HG02981 (cell line): ENCODE results near the gene FURIN.

Experiments
- ATAC-seq: cut with Tn5 transposase; IDR thresholded peaks from one replicate; pipeline ENCODE4 v1.9.1; 2021; ENCODE audit warnings: mild to moderate bottlenecking, moderate library complexity; ENCODE audit not compliant: unreplicated experiment

The FURIN gene

GRCh38 chr15:90881978-90882721 is 13.8 kb downstream of the FURIN start:
- ATAC-seq = no peak

DNA sequence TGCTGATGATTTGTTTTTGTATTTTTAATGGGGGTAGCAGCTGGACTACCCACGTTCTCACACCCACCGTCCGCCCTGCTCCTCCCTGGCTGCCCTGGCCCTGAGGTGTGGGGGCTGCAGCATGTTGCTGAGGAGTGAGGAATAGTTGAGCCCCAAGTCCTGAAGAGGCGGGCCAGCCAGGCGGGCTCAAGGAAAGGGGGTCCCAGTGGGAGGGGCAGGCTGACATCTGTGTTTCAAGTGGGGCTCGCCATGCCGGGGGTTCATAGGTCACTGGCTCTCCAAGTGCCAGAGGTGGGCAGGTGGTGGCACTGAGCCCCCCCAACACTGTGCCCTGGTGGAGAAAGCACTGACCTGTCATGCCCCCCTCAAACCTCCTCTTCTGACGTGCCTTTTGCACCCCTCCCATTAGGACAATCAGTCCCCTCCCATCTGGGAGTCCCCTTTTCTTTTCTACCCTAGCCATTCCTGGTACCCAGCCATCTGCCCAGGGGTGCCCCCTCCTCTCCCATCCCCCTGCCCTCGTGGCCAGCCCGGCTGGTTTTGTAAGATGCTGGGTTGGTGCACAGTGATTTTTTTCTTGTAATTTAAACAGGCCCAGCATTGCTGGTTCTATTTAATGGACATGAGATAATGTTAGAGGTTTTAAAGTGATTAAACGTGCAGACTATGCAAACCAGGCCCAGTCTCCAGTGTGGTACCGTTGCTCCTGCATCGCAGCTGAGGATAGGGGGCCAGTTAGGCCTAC is 14.6 kb downstream of the FURIN start:
- ATAC-seq = no peak

GRCh38 chr15:90883526-90883975 is 15.2 kb downstream of the FURIN start:
- ATAC-seq = no peak

DNA sequence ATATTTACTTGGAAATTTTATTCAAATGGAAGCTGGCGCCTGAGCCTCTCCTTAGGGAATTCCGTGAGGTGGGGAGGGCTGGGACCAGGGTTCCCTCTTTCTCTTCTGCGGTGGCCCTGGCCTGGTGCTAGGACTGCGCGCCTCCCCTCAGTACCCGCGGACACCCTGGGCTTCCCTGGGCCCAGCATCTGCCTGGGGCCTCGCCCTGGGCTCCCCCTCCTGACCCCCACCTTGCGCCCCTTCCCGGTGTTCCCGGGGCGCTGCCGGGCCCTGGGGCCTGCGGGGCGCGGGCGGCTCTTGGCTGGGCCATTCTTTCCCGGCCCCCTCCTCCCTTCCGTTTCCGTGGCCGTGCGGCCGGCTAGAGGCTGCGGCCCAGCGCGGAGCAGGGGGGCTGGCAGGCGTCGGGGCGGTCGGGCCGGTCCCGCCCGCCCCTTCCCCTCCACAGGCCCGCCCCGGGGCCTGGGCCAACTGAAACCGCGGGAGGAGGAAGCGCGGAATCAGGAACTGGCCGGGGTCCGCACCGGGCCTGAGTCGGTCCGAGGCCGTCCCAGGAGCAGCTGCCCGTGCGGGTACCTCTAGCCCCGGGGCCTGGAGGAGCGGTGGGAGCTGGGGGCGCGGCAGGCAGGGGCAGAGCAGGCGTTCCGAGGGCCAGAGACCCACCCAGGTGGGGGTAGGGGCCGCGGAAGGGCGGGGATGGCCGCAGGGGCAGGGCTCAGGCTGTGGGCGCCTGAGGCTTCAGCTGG is 15.8 kb downstream of the FURIN start, which contains the start of gene FES:
Gene FES (plus strand): TSS at position 529 of the 743 bp plus-strand sequence. CDS start 542 bp downstream, outside the sequence.
- ATAC-seq = no peak

- ATAC-seq = no peak
Measured at GRCh38 chr15:90884719-90885431, 16.5 kb downstream of the FURIN start.

DNA sequence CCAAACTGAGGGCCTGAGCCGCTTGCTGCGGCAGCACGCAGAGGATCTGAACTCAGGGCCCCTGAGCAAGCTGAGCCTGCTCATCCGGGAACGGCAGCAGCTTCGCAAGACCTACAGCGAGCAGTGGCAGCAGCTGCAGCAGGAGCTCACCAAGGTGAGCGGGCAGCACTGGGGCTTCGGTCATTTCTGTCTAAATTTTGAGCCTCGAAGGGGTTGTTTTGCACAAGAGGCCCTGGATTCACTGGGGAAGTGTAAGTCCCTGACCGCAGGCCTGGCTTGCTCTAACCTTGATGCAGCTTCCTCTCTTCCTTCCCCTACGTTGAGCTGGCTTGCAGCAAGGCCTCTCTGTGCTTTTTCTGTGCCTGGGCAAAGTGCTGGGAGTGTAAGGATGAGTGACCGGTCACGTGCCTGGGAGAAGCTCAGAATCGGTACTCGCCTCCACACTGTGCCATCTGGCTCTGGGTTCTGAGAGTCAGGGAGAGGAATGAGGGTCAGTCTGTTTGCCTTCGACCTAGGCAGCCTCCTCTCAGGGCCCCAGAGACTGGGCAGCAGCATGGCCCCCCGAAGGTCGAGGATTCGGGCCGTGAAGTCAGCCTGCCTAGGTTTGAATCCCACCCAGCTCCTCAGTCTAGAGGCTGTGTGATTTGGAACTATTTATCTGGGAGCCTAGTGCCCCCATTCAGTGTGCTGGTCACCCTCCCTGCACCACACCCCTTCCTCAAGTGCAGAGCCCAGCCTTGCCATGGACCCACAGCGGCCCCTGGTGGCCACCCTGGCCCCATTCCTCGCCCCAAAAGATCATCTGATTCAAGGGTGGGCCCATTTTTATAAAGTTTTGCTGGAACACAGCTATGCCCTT is 17.3 kb downstream of the FURIN start:
- ATAC-seq = no peak

DNA sequence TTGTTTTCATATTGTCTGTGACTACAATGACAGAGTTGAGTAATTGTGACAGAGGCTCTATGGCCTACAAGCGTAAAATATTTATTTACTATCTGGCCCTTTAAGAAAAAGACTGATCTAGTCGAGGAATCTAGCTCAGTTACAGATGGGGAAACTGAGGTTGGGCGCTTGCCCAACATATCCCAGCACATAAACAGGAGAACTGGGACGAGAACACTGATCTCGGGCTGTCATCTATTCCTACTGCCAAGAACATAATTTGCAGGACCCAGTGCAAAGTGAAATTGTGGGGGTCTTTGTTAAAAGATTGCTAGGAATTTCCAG is 17.9 kb downstream of the FURIN start:
- no peak for ATAC-seq

DNA sequence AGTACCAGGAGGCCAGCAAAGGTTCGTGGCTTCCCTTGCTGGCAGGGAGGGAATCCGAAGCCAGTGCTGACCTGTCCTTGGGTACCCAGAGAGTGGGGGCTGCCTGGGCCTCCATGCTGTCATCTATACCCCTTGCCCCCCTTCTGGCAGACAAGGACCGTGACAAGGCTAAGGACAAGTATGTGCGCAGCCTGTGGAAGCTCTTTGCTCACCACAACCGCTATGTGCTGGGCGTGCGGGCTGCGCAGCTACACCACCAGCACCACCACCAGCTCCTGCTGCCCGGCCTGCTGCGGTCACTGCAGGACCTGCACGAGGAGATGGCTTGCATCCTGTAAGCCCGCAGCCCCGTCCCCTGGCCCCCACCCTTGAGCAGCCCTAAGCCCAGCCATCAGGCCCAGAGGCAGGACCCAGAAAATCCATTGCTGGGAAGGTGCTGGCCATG is 18.7 kb downstream of the FURIN start:
- no peak for ATAC-seq

DNA sequence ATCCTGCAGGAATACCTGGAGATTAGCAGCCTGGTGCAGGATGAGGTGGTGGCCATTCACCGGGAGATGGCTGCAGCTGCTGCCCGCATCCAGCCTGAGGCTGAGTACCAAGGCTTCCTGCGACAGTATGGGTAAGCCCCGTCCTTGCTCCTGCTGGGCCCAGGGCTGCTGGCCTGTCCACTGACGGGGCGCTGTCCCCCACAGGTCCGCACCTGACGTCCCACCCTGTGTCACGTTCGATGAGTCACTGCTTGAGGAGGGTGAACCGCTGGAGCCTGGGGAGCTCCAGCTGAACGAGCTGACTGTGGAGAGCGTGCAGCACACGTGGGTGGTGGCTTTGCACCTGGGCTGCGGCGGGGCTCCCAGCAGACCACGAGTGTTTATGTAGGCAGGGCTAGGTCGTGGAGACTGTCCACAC is 20.9 kb downstream of the FURIN start:
- ATAC-seq = no peak

- ATAC-seq = no peak
Measured at GRCh38 chr15:90889736-90890456, 21.5 kb downstream of the FURIN start.

DNA sequence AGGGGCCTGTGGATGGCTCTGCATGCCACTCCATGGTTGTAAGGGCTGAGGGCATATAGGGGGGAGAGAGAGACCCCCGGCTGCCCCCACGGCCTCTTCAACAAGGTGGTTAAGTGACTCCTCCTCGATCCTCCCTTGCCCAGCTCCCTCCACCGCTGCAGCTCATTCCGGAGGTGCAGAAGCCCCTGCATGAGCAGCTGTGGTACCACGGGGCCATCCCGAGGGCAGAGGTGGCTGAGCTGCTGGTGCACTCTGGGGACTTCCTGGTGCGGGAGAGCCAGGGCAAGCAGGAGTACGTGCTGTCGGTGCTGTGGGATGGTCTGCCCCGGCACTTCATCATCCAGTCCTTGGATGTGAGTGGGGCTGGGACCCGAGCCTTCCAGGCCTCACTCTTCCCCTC is 22.5 kb downstream of the FURIN start:
- ATAC-seq = no peak

GRCh38 chr15:90891346-90891949 is 23.1 kb downstream of the FURIN start:
- no peak for ATAC-seq

DNA sequence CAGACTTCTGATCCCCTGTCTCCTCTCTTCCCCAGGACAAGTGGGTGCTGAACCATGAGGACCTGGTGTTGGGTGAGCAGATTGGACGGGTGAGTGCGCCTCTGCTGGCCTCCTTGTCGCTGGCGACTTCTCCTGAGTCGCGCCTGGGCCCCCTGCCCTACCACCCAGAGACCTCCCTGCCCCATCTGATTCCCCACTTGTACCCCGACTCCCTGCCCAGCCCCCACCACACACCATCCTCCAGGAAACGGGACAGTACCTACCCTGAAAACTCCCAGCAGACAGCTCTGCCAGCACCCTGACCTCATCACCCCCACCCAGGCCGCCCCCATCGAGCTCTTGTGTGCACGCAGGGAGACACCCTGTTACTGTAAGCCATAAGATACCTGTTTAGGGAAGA is 23.6 kb downstream of the FURIN start:
- no peak for ATAC-seq

DNA sequence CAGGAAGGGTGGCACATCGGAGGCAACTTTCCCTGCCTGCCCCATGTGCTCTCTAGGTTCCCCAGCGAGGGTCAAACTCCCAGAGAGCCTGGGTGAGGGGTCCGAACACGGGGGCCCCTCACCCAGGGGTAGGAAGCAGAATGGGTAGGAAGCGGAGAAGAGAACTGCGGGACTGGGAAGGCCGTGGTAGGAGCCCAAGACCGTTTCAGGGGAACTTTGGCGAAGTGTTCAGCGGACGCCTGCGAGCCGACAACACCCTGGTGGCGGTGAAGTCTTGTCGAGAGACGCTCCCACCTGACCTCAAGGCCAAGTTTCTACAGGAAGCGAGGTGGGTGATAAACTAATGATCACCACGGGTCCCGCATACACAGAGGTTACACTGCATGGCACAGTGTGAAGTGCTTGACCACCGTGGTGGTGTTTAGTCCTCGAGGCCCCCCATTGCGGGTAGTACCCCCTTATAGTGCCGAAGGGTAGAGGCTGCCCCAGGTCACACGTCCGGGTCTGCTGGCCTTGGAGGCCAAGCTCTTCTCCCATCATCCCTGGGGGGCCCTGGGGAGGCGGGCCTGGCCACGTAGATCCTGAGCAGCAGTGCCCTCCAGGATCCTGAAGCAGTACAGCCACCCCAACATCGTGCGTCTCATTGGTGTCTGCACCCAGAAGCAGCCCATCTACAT is 24.2 kb downstream of the FURIN start:
- ATAC-seq = no peak

DNA sequence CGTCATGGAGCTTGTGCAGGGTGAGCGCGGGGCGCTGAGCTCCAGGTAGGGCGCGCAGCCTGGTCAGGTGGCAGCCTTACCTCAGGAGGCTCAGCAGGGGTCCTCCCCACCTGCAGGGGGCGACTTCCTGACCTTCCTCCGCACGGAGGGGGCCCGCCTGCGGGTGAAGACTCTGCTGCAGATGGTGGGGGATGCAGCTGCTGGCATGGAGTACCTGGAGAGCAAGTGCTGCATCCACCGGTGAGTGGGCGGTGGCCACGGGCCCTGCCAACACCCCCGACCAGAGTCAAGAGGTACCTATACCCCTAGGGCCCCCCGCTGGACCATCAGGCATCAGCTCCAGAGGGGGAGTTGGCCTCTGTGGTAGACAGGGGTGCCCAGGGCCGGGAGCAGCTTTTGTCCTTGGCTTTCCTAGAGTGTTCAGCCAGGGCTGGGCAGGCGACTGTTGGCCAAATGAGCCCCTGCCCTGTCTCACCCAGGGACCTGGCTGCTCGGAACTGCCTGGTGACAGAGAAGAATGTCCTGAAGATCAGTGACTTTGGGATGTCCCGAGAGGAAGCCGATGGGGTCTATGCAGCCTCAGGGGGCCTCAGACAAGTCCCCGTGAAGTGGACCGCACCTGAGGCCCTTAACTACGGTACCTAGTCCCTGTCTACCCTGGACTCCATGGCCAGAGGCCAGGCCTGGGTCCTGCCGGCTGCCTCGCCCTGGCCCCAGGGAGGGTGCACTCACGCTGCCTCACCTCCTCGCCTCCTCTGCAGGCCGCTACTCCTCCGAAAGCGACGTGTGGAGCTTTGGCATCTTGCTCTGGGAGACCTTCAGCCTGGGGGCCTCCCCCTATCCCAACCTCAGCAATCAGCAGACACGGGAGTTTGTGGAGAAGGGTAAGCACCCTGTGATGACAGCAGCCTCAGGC is 25.0 kb downstream of the FURIN start:
- ATAC-seq = no peak

GRCh38 chr15:90895571-90896117 is 27.3 kb downstream of the FURIN start:
- no peak for ATAC-seq

DNA sequence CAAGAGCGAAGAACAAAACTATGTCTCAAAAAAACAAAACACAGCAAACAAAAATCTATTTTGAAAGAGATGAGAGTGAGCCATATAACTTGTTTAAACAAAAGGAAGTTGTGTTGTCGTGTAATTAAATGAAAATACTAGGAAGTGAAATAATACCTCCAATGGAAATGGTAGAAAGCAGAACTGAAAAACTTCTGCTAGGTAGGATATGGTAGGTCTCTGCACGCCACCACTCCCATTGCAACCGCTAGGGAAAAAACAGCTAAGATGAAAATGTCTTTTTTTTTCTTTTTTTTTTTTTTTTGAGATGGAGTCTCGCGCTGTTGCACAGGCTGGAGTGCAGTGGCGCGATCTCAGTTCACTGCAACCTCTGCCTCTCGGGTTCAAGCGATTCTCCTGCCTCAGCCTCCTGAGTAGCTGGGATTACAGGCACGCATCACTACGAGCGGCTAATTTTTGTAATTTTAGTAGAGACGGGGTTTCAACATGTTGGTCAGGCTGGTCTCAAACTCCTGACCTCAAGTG is 28.8 kb downstream of the FURIN start:
- peak; percentile 62 for ATAC-seq
